HepG2 (cell line): Measurements from ENCODE around the gene ETF1. TPM values are rescaled to one million over a fixed set of nuclear protein-coding genes. Genes with fewer than 3 reads are reported as not detected.
A peak's percentile ranks its signal among the peaks of the same experiment; 100 is the strongest.

ENCODE experiments used
- ATF7-NPFF ChIP-seq: sonication (generic); formaldehyde crosslinking; IDR thresholded peaks from 2 replicates; pipeline ENCODE4 v1.8.1; 2023; ENCODE audit warnings: mild to moderate bottlenecking, low read depth, missing genetic modification reagents, moderate library complexity
- CBFB ChIP-seq: sonication (generic); formaldehyde crosslinking; IDR thresholded peaks from 2 replicates; pipeline ENCODE4 v1.4.0; 2020; ENCODE audit warnings: missing genetic modification reagents
- GATA4 ChIP-seq: sonication (generic); IDR thresholded peaks from 2 replicates; pipeline ENCODE4 v1.6.1; 2016; ENCODE audit warnings: antibody characterized with exemption, low read depth, borderline replicate concordance
- GLI4 ChIP-seq: sonication (generic); formaldehyde crosslinking; IDR thresholded peaks from 2 replicates; pipeline ENCODE4 v1.5.1; 2020; ENCODE audit warnings: missing genetic modification reagents, mild to moderate bottlenecking, moderate library complexity, borderline replicate concordance
- HMGA1 ChIP-seq: sonication (generic); formaldehyde crosslinking; conservative IDR thresholded peaks from 2 replicates; pipeline ENCODE4 v1.4.0; 2020; ENCODE audit warnings: missing genetic modification reagents
- HNRNPL ChIP-seq: fragments of 200-400 bp; formaldehyde crosslinking; IDR thresholded peaks from 2 replicates; pipeline ENCODE4 v1.6.1; 2017; ENCODE audit warnings: mild to moderate bottlenecking, low read depth, low read length
- KDM2A ChIP-seq: sonication (generic); formaldehyde crosslinking; IDR thresholded peaks from 2 replicates; pipeline ENCODE4 v1.4.0; 2020; ENCODE audit warnings: low read depth, missing genetic modification reagents, borderline replicate concordance
- KMT2A ChIP-seq: sonication (generic); formaldehyde crosslinking; IDR thresholded peaks from 2 replicates; pipeline ENCODE4 v1.4.0; 2020; ENCODE audit warnings: missing genetic modification reagents
- MEIS1 ChIP-seq: sonication (generic); formaldehyde crosslinking; IDR thresholded peaks from 2 replicates; pipeline ENCODE4 v1.9.0; 2021; ENCODE audit warnings: mild to moderate bottlenecking, missing genetic modification reagents, moderate library complexity, borderline replicate concordance
- MEIS2 ChIP-seq: sonication (generic); formaldehyde crosslinking; IDR thresholded peaks from 2 replicates; pipeline ENCODE4 v1.9.0; 2021; ENCODE audit warnings: mild to moderate bottlenecking, missing genetic modification reagents
- MIXL1 ChIP-seq: IDR thresholded peaks from 2 replicates; pipeline ENCODE4 v1.6.1; 2016
- MLX ChIP-seq: IDR thresholded peaks from 2 replicates; pipeline ENCODE4 v1.6.1; 2016
- NAIF1 ChIP-seq: sonication (generic); formaldehyde crosslinking; IDR thresholded peaks from 2 replicates; pipeline ENCODE4 v1.5.0; 2020; ENCODE audit warnings: mild to moderate bottlenecking, missing genetic modification reagents, borderline replicate concordance
- TCF7L2 ChIP-seq: IDR thresholded peaks from 2 replicates; pipeline ENCODE4 v1.6.1; 2011; ENCODE audit warnings: mild to moderate bottlenecking, low read depth, low read length, moderate library complexity
- ZFY ChIP-seq: sonication (generic); formaldehyde crosslinking; IDR thresholded peaks from 2 replicates; pipeline ENCODE4 v1.4.0; 2020; ENCODE audit warnings: missing genetic modification reagents
- ZNF253 ChIP-seq: sonication (generic); formaldehyde crosslinking; IDR thresholded peaks from 2 replicates; pipeline ENCODE4 v1.8.0; 2022; ENCODE audit warnings: mild to moderate bottlenecking, missing genetic modification reagents, borderline replicate concordance
- ZNF292 ChIP-seq: sonication (generic); formaldehyde crosslinking; IDR thresholded peaks from 2 replicates; pipeline ENCODE4 v1.8.1; 2022; ENCODE audit warnings: mild to moderate bottlenecking, low read depth, missing genetic modification reagents, borderline replicate concordance
- ZNF33A ChIP-seq: sonication (generic); formaldehyde crosslinking; IDR thresholded peaks from 2 replicates; pipeline ENCODE4 v1.5.1; 2020; ENCODE audit warnings: missing genetic modification reagents, mild to moderate bottlenecking, moderate library complexity, borderline replicate concordance
- ZNF34 ChIP-seq: sonication (generic); formaldehyde crosslinking; IDR thresholded peaks from 2 replicates; pipeline ENCODE4 v1.4.0; 2020; ENCODE audit warnings: mild to moderate bottlenecking, missing genetic modification reagents, borderline replicate concordance
- ZNF577 ChIP-seq: sonication (generic); formaldehyde crosslinking; IDR thresholded peaks from 2 replicates; pipeline ENCODE4 v1.4.0; 2020; ENCODE audit warnings: mild to moderate bottlenecking, low read depth, missing genetic modification reagents, borderline replicate concordance
- ZNF710 ChIP-seq: sonication (generic); formaldehyde crosslinking; IDR thresholded peaks from 2 replicates; pipeline ENCODE4 v1.5.0; 2020; ENCODE audit warnings: mild to moderate bottlenecking, missing genetic modification reagents, borderline replicate concordance
- ZNF713 ChIP-seq: sonication (generic); formaldehyde crosslinking; IDR thresholded peaks from 2 replicates; pipeline ENCODE4 v1.4.0; 2020; ENCODE audit warnings: mild to moderate bottlenecking, missing genetic modification reagents
- ZXDC ChIP-seq: sonication (generic); formaldehyde crosslinking; IDR thresholded peaks from 2 replicates; pipeline ENCODE4 v1.5.0; 2020; ENCODE audit warnings: mild to moderate bottlenecking, missing genetic modification reagents
- polyA plus RNA-seq, 8 experiments: library from polyadenylated mRNA; depleted of rRNA in 3 of 8; stranded (reverse) in 7 of 8; unstranded in 1 of 8; fragments of >200 nt; fragmentation: Illumina TruSeq in 4 of 8; extraction: Trizol in 4 of 8; gene quantifications; 2 replicates each; pipeline versions ENCODE4 v1.2.1 to v1.2.3, GENCODE V29; 2011 to 2016; ENCODE audit warnings: low read depth in 4 of 8, missing spikeins in 1 of 8, mixed read lengths in 1 of 8; ENCODE audit not compliant: insufficient read depth in 1 of 8
- total RNA-seq, 5 experiments: library from RNA; depleted of rRNA; stranded (reverse); fragments of >200 nt; fragmentation: Illumina TruSeq; extraction: Trizol; gene quantifications; 2 replicates each; pipeline ENCODE4 v1.2.3, GENCODE V29; 2016; ENCODE audit warnings: low read depth in 1 of 5

ETF1 gene
- total and polyA plus RNA-seq, 2 of the 13 experiments (the other 11 are each of a cell fraction or from before 2014, with no cell fraction given): 52.1 to 184 TPM

- TF ChIP-seq ZXDC (CRISPR knock-in tag) (peak; percentile 22; the same call in 1 of the 2 replicates), ZNF292 (CRISPR knock-in tag) (no peak), ZNF253 (CRISPR knock-in tag) (0 out of 2 replicates have a peak, but pooled peaks have one; percentile 11), MIXL1 (CRISPR knock-in tag) (no peak), NAIF1 (CRISPR knock-in tag) (no peak; the same call in 1 of the 2 replicates), TCF7L2 (no peak), GATA4 (0 out of 2 replicates have a peak, but pooled peaks have one; percentile 16), MEIS2 (CRISPR knock-in tag) (no peak; the same call in 1 of the 2 replicates), ATF7-NPFF (CRISPR knock-in tag) (no peak), KDM2A (CRISPR knock-in tag) (peak; percentile 74), ZNF33A (CRISPR knock-in tag) (no peak; the same call in 1 of the 2 replicates), GLI4 (CRISPR knock-in tag) (0 out of 2 replicates have a peak, but pooled peaks have one; percentile 40), ZFY (CRISPR knock-in tag) (no peak), MLX (CRISPR knock-in tag) (no peak), ZNF34 (no peak), CBFB (CRISPR knock-in tag) (no peak; the same call in none of the 2 replicates), ZNF710 (CRISPR knock-in tag) (no peak), MEIS1 (peak; percentile 39; the same call in 1 of the 2 replicates), ZNF713 (CRISPR knock-in tag) (no peak), KMT2A (CRISPR knock-in tag) (no peak), HNRNPL (no peak), HMGA1 (CRISPR knock-in tag) (no peak), ZNF577 (no peak)
Observed at GRCh38 chr5:138464388-138465260, 78.4 kb downstream of the ETF1 start (continued).
